Stimulated activated CD8-positive, alpha-beta memory T cell treated with anti-CD3 and anti-CD28 coated beads, Interleukin-7, amount 100 ng/mL, for 48 hours (primary cell): ENCODE data around the gene TTC28.

Experiments used
- DNase-seq, 2 donors: peaks; one replicate each; pipeline ENCODE4 v3.0.0-alpha.2; 2020; ENCODE audit warnings: low read depth in 1 of 2; ENCODE audit errors: extremely low read depth in 1 of 2

The TTC28 gene

GRCh38 chr22:27961680-27962079, 718.0 kb downstream of the TTC28 start:
- no peak for DNase-seq

GRCh38 chr22:27961182-27961581, 718.5 kb downstream of the TTC28 start:
- DNase-seq, result no peak

GRCh38 chr22:27959335-27960090, 720.1 kb downstream of the TTC28 start:
- DNase-seq, result no peak

- DNase-seq, result no peak
These were observed 726.9 kb downstream of the TTC28 start for GRCh38 chr22:27952779-27953178.

GRCh38 chr22:27952091-27952490, 727.5 kb downstream of the TTC28 start:
- no peak for DNase-seq

- no peak for DNase-seq
These were observed 730.2 kb downstream of the TTC28 start for GRCh38 chr22:27949421-27949820.

GRCh38 chr22:27948569-27948968, 731.1 kb downstream of the TTC28 start:
- DNase-seq, result no peak

- DNase-seq, result no peak
These were observed 732.2 kb downstream of the TTC28 start for GRCh38 chr22:27947448-27947847.

GRCh38 chr22:27941143-27941542, 738.5 kb downstream of the TTC28 start:
- DNase-seq, result no peak

- no peak for DNase-seq
These were observed 742.2 kb downstream of the TTC28 start for GRCh38 chr22:27937453-27937852.

- no peak for DNase-seq
These were observed 743.7 kb downstream of the TTC28 start for GRCh38 chr22:27935897-27936296.

- DNase-seq, result no peak
These were observed 745.6 kb downstream of the TTC28 start for GRCh38 chr22:27934069-27934468.

GRCh38 chr22:27933186-27933983, 746.3 kb downstream of the TTC28 start:
- no peak for DNase-seq

- DNase-seq, result no peak
These were observed 749.1 kb downstream of the TTC28 start for GRCh38 chr22:27930331-27931060.
